Astrocyte of the cerebellum (primary cell): Measurements from ENCODE around the gene MTUS2.

Experiments used
- DNase-seq: peaks from one replicate; pipeline ENCODE4 v3.0.0-alpha.2; 2011; ENCODE audit warnings: low read depth
- H3K4me3 ChIP-seq: 2 replicates; pipeline ENCODE4 v1.5.1; 2011; ENCODE audit warnings: mild to moderate bottlenecking, low read depth, low read length, moderate library complexity
- CTCF ChIP-seq: IDR thresholded peaks from 2 replicates; pipeline ENCODE4 v1.5.1; 2012; ENCODE audit warnings: low read length, low read depth, moderate library complexity, mild to moderate bottlenecking; ENCODE audit errors: missing control alignments
- in situ Hi-C: cut with HindIII; loops from 2 replicates; pipeline ENCODE4 v1.10.0; 2017; ENCODE audit warnings: low sequenced_read_pairs

The MTUS2 gene

DNA sequence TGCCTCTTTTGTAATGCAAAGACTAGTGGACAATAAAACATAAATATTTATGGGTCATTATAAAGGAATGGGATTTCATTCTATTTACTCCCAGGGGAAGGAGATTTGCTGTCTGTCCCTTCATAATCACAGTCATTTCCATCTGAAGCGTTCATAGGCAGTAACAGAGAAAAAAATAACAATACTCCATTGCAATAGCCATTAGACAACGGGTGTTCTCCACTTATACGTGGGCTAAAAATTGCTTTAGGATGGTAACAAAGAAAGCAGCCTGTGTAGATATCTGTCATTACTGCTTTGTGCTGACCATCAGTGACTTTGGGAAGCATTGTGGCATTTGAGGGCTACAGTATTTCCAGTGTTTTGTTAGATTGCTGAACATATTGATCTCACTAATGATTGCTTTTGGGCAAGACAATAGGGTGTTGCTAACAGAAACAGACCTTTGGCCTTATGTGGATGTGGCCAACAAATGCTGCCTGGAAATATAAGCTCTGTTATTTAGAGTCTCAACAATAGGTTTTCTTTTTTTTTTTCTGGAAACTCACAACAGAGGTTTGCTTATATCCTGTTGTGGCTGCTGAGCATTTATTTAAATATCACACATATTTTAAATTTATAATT lies 355.2 kb downstream of the MTUS2 start:
- in situ Hi-C loops, result no loop called here
- H3K4me3 ChIP-seq, result no peak overlapping the region
- no peak for TF ChIP-seq CTCF

GRCh38 chr13:29180055-29180454 lies 359.9 kb downstream of the MTUS2 start:
- H3K4me3 ChIP-seq, result no peak overlapping the region
- in situ Hi-C loops, result no loop called here
- DNase-seq, result no peak
- no peak for TF ChIP-seq CTCF

More for the DNA sequence above, 355.2 kb downstream of the MTUS2 start:
- no peak for DNase-seq

GRCh38 chr13:29182216-29182615 lies 362.1 kb downstream of the MTUS2 start:
- in situ Hi-C loops, result no loop called here
- no peak for TF ChIP-seq CTCF
- DNase-seq, result no peak
- no peak overlapping the region for H3K4me3 ChIP-seq

GRCh38 chr13:29185926-29186325 lies 365.8 kb downstream of the MTUS2 start:
- no peak for DNase-seq
- H3K4me3 ChIP-seq, result no peak overlapping the region
- in situ Hi-C loops, result no loop called here
- no peak for TF ChIP-seq CTCF

GRCh38 chr13:29187584-29187983 lies 367.4 kb downstream of the MTUS2 start:
- in situ Hi-C loops, result no loop called here
- DNase-seq, result no peak
- no peak overlapping the region for H3K4me3 ChIP-seq
- no peak for TF ChIP-seq CTCF

DNA sequence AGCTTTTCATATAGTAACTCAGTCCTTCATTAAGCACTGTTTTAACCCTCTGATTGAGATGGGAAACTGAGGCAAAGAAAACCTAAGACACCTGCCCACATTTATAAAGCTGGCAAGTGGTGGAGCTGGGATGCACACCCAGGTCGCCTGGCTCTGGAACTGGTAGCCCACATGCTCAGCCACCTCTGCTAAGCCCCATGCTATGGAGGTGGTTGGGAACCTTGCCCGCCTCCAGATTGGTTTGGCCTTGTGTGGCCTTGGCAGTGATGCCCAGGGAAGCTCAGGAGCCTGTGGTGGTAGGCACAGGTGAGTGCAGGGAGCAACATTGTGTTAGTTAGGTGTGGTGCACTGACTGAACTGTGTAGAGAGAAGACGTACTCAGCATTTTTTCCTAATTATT lies 370.2 kb downstream of the MTUS2 start:
- DNase-seq, result no peak
- H3K4me3 ChIP-seq, result no peak overlapping the region
- in situ Hi-C loops, result no loop called here
- TF ChIP-seq CTCF, result no peak
